ENCODE data around the gene CCSAP.

DNA sequence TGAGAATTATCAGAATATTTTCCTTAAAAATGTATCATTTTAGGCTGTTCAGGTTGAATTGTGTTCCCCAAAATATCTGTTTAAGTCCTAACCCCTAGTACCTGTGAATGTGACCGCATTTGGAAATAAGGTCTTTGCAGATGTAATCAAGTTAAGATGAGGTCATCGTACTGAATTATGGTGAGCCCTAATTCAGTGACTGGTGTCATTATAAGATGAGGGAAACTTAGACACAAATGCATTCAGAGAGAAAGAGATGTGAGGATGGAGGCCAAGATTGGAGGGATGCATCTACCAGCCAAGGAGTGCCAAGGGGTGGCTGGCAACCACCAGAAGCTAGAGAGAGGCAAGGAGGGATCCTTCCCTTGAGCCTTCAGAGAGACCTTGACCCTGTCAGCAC is 67.8 kb downstream of the CCSAP start:
- TF ChIP-seq, protein P1, sequence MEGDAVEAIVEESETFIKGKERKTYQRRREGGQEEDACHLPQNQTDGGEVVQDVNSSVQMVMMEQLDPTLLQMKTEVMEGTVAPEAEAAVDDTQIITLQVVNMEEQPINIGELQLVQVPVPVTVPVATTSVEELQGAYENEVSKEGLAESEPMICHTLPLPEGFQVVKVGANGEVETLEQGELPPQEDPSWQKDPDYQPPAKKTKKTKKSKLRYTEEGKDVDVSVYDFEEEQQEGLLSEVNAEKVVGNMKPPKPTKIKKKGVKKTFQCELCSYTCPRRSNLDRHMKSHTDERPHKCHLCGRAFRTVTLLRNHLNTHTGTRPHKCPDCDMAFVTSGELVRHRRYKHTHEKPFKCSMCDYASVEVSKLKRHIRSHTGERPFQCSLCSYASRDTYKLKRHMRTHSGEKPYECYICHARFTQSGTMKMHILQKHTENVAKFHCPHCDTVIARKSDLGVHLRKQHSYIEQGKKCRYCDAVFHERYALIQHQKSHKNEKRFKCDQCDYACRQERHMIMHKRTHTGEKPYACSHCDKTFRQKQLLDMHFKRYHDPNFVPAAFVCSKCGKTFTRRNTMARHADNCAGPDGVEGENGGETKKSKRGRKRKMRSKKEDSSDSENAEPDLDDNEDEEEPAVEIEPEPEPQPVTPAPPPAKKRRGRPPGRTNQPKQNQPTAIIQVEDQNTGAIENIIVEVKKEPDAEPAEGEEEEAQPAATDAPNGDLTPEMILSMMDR (IDR thresholded peaks at IDR 0.05) = no peak
- TF ChIP-seq EZH2phosphoT487 (IDR thresholded peaks at IDR 0.05; ENCODE audit: borderline replicate concordance, low read depth) = no peak
- TF ChIP-seq, protein P2, sequence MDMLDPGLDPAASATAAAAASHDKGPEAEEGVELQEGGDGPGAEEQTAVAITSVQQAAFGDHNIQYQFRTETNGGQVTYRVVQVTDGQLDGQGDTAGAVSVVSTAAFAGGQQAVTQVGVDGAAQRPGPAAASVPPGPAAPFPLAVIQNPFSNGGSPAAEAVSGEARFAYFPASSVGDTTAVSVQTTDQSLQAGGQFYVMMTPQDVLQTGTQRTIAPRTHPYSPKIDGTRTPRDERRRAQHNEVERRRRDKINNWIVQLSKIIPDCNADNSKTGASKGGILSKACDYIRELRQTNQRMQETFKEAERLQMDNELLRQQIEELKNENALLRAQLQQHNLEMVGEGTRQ (IDR thresholded peaks at IDR 0.05; ENCODE audit: borderline replicate concordance, low read depth, low read length) = no peak
